Activated CD4-positive, alpha-beta T cell treated with anti-CD3 and anti-CD28 coated beads, Interleukin-2, amount 10 ng/mL, durations not matched to agents 7 days and 5 days (primary cell): ENCODE results near the gene RTN4IP1. TPM values are rescaled to one million over a fixed set of nuclear protein-coding genes. Genes with fewer than 3 reads are reported as not detected.

Experiments
- total RNA-seq, 2 experiments: library from RNA; stranded (reverse); gene quantifications; one replicate each; pipeline ENCODE4 v1.2.3, GENCODE V29; 2021

The RTN4IP1 gene
- total RNA-seq, 2 experiments from 2014 or later = 5.4 to 6.3 TPM

Other genes with a start within 250 kb of the RTN4IP1 start
- gene QRSL1, start 80 bp upstream of the RTN4IP1 start, total RNA-seq = 10 to 100 TPM; 12.6 to 14.7 TPM